ENCODE measurements around the gene NEGR1.

The NEGR1 gene

DNA sequence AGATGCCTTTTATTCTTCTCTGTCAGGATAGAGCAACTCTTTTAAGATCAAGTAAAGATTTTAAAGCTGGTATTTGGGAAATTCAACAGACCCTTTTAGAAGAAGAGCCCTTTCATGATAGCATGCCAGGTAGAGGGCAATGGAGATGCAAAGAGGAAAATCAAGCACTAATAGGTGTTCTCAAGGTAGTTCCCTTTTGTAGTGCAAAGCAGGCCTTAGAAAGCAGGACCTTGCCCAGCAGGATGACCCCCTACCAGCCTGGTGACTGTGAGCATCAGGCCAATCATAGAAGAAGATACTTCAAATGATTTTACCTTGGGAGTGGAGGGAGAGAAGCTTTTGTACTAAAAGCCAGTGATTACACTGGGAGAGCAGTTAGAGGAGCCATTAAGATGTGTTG is 820.1 kb downstream of the NEGR1 start:
- no peak for DNase-seq (ENCODE audit: low read depth)

DNA sequence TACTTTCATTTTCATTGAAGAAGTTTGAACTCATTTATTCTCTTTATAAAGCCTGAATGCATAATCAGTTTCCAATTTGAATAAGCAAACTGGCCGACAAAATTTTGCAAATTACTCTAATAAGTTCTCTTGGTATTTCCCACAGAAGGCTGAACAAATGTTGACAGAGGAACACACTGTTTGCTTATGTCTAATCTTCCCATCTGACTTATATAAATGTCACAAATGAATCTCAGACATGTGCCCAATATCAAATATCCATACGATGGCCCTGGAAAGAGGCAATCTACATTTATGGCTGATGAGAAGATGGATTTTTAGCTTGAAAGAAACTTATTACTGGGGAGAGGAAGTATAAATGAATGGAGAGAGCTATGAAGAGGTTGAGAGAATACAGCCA is 820.9 kb downstream of the NEGR1 start:
- DNase-seq (ENCODE audit: low read depth): no peak

DNA sequence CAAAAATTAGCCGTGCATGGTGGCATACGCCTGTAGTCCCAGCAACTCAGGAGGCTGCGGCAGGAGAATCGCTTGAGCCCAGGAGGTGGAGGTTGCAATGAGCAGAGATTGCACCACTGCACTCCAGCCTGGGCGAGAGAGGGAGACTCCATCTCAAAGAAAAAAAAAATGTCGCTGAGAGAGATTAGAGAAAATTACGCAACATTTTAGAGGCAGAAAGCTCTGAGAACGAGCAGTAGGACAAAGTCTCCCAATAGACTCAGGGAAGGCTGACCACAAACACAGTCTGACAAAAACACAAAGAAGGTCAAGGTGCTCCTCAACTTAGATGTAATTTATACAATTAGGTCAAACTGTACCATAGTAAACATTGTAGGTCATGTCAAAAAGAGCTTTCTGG is 833.9 kb downstream of the NEGR1 start:
- DNase-seq (ENCODE audit: low read depth): no peak

DNA sequence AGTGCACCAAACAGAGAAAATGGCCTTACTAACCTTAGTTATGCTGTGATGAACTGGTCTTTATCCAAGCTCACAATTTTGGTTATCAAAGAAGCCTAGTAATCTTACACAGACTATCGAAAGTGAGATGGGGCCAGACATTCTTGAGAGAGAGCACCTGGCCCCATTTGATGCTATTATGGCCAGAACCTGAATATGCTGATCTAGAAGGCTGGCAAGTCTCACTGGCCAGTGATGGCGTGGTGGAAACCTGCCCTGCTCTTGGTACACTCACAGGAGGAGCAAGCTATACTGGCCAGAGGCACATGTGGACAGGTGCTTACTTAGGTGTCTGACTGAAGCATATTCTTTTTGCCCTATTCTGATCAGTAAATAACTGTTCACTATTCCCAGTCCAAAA is 843.7 kb downstream of the NEGR1 start:
- DNase-seq (ENCODE audit: low read depth): no peak

DNA sequence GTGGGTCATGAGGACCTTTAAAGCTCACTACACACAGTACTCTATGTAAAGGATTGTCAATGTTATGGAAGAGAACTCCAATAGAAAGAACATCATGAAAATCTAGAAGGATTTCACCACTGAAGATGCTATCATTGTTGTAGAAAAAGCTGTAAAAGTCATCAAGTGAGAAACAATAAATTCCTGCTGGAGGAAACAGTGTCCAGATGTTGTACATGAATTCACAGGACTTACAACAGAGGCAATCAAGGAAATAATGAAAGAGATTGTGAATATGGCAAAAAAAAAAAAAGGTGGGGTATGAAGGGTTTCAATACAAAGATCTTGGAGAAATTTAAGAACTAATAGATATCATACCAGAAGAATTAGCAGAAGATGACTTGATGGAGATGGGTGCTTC is 846.4 kb downstream of the NEGR1 start:
- no peak for DNase-seq (ENCODE audit: low read depth)

DNA sequence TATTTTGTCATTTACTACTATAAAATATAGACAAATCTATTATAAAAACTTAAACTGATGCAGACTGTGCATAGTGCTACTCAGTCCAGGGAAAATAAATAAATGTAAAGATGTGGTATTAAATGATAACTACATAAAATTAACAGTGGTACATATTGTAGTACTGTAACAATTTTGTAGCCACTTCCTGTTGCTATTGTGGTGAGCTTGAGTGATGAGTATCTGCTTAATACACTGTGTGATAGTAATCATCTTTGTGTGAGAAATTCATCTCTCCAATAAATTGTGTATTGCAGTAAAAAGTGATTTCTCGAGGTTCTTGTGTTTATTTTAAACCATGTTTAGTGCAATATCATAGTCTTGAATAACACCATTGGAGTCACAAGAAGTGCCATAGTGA is 848.1 kb downstream of the NEGR1 start:
- DNase-seq (ENCODE audit: low read depth): no peak

DNA sequence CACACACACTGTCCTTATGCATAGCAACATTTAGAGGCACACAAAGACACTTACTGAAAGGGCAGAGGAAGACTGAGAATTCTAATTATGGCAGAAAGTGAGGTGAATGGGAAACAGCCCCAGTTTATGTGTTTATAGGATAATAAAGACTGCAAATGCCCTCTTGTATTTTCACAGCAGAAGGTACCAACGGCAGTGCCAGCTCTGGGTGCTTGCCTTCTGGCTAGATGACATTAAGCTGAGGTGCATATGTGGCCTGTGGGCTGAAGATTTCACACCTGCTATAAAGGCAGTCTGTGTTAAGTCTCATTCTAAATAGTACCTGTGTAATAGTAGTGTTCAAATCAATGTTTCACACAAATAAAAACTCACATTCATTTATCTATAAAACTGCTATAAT is 854.3 kb downstream of the NEGR1 start:
- no peak for DNase-seq (ENCODE audit: low read depth)

DNA sequence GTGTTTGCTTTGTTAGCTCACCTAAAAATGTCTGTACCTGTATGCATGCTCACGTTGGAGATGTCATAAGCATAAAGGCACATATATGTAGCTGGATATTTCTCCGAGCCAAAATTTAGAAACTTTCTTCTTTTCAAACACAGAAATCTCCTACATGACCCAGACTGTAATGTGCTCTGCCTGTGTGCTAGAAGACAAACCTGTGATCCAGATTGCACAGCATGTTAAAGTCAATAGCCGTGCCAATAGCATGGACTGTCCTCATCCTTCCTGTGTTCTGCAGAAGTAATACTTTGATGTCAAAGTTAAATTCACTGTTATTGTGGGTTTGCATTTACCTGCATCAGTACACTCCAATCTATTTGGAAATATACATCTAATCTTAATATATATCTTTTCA is 855.3 kb downstream of the NEGR1 start:
- DNase-seq (ENCODE audit: low read depth): no peak

DNA sequence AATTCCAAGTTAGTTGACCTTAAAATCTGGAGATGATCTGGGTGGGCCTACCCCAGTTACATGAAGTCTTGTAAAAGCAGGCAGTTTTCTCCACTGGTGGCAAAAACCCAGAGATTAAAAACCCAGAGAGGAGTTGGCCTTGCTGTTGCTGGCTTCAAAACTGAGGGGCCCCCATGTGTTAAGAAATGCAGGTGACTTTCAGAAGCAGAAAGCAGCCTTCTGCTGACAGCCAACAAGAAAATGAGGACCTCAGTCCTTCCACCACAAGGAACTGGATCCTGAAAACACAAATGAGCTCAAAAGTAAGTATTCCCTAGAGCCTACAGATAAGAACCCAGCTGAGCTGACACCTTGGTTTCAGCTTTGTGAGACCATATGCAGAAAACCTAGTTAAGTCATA is 857.8 kb downstream of the NEGR1 start:
- no peak for DNase-seq (ENCODE audit: low read depth)

DNA sequence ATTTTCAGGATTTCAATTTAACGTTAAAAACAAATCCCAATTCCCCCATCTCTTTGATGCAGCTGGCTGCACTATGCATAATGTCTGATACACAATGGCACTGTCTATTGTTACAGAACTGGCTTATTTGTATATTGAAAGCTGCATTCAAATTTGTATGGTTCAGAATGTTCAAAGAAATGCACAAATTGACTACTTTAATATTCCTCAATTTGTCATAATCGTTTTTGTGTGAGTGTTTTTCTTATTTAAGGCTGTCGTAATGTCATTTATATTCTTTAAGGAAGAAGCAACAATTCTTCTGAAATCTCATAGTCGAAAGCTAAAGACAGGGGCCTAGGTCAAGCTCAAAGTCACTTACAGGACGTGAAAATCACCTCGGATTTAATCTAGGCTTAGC is 860.1 kb downstream of the NEGR1 start:
- no peak for DNase-seq (ENCODE audit: low read depth)

DNA sequence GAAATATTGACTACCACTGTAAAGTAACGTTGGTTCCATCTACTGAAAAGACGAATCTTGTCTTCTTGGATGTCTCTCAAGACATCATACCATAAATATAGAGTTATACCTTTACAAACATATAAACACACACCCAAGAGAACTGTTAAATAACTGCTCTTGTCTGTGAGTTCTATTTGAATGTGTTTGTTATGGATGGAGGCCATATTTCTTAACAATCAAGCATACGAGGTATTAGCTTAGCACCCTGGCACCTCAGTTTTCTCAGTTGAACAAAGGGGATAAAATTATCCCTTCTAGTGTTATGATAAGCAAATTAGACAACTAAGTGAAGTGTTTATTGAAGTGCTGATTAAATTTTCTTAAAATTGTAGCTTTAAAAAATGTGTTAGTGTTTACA is 864.9 kb downstream of the NEGR1 start:
- DNase-seq (ENCODE audit: low read depth): no peak

DNA sequence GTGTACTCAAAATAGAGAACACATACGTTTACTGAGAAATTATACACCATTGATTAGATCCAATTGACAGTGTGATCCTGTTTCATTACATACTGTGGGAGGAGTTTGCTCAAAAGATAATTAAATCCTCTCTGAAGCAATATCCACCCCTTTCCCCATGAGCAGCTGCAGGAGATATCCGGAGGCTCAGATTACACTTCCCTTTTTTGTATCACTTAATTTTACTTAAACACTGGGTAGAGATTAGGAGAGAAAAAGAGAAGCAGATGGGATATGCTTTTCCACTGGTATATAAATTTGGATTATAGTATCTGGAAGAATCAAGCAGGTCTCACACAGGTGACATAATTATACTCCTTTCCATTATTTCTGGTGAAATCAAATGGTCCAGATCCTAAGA is 868.2 kb downstream of the NEGR1 start:
- no peak for DNase-seq (ENCODE audit: low read depth)

DNA sequence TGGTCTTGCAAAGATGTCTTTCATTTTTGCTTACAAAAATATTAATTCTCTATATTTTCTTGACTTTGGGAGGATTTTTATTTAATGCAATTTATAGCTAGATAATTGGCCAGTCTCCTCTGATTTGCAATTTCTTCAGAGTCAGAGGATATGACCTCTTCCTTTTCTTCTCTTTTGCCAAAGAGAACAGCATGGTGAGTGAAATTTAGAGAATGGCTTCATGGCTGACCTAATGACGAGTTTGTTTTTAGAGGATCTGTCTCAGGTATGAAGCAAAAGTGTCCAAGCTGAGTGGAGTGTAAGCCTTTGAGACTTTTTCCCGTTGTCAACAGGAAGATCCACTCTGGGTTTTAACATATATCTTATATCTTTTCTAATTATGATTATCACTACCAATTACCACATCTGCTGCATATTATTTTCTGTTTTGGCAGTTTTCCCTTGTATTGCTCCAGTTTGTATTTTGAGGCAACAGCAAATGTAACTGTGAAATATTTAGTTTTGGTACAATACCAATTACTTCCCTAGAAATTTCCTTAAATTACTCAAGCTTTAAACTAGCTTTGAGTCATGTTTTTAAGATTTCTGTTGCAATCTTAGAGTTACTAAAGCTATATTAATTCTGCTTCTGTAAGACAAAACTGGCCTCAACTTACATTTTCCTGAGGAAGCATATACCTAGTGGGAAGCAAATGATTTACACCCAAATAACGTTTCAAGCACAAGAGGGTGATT is 868.7 kb downstream of the NEGR1 start:
- DNase-seq (ENCODE audit: low read depth): no peak

DNA sequence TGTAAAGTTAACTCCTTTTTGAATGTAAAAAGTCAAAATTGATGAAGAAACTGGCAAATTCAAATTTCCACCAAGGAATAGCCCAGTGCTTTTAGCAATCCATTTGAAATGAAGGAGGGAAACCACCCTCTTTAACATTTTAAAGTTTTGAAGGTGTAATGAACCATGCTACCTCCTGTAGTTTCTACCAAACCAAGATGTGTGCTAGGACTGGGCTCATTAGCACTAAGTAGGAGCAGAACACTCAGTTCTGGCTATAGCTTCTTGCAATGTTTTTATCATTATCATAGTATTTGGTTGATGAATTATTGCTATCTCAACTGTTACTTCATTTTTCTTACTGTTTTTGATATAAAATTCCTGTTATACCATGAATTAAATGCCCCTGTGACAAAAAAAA is 882.3 kb downstream of the NEGR1 start:
- no peak for DNase-seq (ENCODE audit: low read depth)

DNA sequence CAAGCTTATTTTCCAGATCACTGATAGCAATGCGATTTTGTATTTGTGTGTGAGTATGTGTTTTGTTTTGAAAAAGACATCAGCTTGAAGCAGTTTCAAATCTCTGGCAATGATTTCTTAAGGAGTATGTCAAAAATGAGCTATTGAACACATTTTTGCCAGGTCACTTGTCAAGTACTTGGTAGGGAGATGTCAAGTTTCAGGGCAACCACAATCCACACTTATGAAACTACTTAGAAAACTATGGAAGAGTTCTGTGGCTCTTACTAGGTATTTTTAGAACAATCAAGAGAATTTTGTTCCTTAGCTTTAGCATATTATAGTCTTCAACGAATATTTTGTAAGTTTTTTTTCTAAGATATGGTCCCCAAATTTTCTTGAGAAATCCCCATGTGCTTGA is 882.7 kb downstream of the NEGR1 start:
- no peak for DNase-seq (ENCODE audit: low read depth)

DNA sequence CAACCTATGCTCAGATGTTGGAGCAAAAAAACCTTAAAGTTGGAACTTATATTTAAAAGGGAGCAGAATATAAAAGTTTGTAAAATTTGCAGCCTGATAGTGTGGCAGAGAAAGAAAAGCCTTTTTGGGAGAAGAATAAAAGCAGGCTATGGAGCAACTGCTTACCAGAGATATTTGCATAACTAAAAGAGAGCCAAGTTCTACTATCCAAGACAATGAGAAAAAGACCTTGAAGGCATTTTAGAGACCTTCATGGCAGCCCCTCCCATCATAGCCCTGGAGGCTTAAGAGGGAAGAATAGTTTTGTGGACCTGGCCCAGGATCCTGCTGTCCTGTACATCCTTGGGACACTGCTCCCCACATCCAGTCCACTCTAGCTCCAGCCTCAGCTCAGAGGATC is 889.0 kb downstream of the NEGR1 start:
- no peak for DNase-seq (ENCODE audit: low read depth)

DNA sequence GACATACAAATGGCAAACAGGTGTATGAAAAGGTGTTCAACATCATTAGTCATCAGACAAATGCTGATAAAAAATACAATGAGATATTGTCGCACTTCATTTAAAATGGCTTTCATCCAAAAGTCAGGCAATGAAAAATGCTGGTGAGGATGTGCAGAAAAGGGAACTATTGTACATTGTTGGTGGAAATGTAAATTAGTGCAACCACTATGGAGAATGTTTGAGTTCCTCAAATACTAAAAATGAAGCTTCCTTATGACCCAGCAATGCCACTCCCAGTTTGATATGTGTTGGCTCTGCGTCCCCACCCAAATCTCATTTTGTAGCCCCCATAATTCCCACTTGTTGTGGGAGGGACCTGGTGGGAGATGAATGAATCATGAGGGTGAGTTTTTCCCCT is 891.8 kb downstream of the NEGR1 start:
- DNase-seq (ENCODE audit: low read depth): no peak

DNA sequence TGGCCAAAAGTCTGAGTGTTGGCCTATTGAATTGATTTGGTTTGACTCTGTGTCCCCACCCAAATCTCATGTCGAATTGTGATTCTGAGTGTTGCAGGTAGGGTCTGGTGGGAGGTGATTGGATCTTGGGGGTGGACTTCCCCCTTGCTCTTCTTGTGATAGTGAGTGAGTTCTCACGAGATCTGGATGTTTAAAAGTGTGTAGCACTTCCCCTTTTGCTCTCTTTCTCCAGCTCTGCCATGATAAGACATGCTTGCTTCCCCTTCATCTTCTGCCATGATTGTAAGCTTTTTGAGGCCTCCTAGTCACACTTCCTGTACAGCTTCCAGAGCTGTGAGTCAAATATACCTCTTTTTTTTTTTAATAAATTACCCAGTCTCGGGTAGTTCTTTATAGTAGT is 904.5 kb downstream of the NEGR1 start:
- DNase-seq (ENCODE audit: low read depth): no peak

DNA sequence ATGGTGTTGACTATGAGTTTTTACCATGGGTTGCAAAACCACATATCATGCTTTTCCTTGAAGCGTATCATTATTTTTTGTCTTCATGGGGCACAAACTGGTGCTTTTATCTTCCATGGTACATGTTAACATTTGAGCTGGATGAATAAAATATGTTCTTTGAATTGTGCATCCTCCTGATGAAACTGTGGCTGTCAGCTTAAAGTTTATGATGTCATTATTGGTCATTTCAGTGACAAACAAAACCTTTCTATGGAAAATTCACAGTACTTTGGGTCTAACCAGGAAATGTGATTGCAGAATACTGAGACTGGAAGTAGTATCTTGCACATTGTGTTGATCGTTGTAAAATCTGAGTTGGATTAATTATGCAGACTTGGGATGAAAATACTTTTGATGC is 909.8 kb downstream of the NEGR1 start:
- DNase-seq (ENCODE audit: low read depth): no peak

DNA sequence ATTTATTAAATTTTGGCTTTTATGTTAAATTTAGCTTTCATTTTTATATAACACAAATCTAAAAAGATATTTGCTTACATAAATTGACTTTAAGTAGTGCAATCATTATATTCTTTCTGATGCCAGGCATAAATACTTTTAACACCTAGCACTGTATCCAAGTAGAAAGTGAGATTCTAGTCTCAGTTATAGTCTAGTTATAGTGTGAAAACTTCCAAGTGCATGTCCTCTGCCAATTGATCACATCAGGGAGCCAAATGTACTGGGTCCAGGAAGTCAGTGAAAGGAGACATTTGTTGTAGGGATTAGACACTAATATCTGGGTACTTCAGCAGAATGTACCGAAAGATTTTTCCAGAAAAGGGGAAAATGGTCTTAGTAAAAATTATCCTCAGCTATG is 910.8 kb downstream of the NEGR1 start:
- DNase-seq (ENCODE audit: low read depth): no peak

DNA sequence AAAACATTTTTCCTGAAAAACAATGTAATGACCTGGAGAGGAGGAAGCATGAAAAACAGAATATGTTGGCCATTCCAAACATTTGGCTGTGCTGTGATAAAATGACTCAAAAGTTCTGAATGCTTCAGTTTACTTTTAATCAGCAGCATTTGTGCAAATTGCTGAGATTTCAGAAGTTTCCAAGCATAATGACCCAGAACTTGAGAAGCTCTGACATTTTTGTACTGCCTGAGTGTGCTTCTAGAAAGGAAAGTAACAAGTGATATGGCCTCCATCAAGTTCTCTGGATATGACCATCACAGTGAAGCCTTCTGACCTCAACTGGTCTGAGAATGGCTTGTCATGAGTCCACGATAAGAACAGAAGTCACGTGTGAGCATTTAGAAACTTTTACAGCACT is 918.1 kb downstream of the NEGR1 start:
- DNase-seq (ENCODE audit: low read depth): no peak

DNA sequence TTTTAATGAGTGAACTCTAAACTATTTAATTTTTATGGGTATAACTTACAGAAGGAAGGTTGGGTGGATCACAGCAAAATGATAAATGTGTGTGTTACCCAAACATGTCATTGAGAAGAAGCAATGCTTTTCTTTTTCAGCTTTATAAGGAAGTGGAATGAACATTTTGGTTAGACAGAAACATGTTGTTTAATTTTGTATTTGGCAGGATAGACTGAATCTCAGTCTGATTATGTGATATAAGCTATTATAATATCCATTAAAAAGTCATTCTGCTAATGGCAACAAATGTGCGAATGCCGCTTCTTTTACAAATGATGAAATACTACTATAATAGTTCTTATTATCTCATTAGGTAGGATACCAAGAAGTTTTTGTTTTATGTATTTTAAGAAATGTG is 919.6 kb downstream of the NEGR1 start:
- no peak for DNase-seq (ENCODE audit: low read depth)

DNA sequence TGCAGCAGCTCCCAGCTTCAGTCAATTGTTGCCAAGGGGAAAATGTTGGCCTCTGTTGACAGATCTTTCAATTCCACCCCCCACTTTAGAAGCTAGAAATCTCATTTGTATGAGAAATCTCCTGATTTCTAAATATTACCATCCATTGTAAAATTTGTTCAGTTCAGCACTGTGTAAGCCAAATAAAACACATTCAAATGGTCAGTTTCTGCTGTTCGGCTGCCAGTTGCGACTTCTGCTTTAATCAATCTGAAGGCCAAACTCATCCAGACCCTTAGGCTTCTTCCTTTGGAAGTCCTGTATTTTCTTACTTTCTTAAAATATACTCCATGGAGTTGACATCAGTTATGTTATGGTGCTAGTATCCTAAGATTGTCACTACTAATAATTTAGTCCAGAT is 920.3 kb downstream of the NEGR1 start:
- no peak for DNase-seq (ENCODE audit: low read depth)

DNA sequence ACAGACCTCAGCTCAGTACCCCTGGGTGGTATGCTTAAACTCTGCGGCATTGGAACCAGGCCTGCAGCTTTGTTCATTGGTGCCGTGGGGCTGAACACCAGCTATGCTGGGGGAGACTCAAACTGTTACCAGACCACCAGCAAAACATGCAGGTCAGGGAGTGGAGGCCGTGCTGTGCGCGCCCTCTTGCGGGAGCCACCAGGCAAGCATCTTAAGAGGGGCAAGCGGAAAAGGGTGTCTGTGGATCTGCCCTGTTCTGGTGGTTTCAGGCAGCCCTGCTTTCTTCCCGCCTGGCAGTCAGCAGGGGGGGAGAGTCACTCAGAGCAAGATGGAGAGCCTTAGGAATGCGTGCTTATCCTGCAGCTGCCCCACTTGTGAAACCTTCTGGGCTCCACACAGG is 924.6 kb downstream of the NEGR1 start:
- DNase-seq (ENCODE audit: low read depth): no peak

DNA sequence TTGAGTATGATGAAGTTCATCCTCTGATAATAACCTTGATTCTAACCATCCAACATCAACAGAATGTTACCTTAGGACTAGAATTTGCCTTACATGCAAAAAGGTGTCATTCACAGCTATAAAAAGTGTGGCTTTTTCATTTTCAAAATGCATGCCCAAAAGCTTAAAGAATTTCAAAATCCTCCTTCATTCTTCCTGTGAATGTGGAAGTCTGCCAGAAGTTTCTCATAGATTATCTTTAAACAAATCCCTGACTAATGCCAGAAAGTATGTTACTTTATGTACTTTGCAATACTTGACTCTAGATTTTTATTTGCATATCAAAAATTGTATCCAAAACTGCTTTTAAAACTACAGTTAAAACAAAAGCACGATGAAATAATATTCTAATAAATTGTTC is 930.9 kb downstream of the NEGR1 start:
- no peak for DNase-seq (ENCODE audit: low read depth)

Data from activated T-helper 1 cell treated with Interleukin-2 at 50 U/mL for 16 hours (primary cell).